ENCODE data around the gene PIK3CA.
"Not testable (repeated sequence)": the region's sequence is repeated elsewhere in the genome, so short reads cannot be mapped to it uniquely, and the experiment has no call there.

Gene PIK3CA

GRCh38 chr3:179260949-179261765, 113.0 kb downstream of the PIK3CA start:
- in situ Hi-C loops (cut with MboI; ENCODE audit: low sequenced_read_pairs): no loop called here

DNA sequence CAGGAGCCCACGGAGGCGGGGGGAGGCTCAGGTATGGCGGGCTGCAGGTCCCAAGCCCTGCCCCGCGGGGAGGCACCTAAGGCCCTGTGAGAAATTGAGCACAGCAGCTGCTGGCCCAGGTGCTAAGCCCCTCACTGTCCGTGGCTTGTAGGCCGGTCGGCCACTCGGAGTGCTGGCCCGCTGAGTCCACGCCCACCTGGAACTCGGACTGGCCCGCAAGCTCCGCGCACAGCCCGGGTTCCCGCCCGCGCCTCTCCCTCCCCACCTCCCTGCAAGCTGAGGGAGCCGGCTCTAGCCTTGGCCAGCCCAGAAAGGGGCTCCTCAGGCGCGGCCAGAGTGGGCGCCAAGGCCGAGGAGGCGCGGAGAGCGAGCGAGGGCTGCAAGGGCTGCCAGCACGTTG, 115.0 kb downstream of the PIK3CA start:
- in situ Hi-C loops (cut with MboI; ENCODE audit: low sequenced_read_pairs): no loop called here

- in situ Hi-C loops (cut with MboI; ENCODE audit: low sequenced_read_pairs): no loop called here
Observed at GRCh38 chr3:179264449-179264848, 116.3 kb downstream of the PIK3CA start.

DNA sequence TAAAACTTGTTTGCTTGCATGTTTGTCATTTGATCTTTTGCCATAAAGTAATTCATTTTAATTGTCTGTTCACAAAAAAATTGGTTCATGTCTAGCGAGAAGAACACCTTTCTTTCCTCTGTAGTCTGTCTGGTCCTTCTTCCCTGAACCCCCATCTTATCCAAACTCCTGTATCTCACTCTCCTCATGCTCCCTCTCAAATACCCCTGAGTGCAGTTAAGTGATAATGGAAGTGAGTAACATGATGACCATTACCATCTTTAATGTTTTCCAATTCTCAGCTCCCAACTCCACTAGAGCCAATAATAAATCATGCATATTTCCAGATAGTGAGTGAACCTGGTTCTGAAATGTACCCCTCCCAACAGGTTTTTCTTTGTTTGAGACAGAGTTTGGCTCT, 116.9 kb downstream of the PIK3CA start:
- in situ Hi-C loops (cut with MboI; ENCODE audit: low sequenced_read_pairs): no loop called here

DNA sequence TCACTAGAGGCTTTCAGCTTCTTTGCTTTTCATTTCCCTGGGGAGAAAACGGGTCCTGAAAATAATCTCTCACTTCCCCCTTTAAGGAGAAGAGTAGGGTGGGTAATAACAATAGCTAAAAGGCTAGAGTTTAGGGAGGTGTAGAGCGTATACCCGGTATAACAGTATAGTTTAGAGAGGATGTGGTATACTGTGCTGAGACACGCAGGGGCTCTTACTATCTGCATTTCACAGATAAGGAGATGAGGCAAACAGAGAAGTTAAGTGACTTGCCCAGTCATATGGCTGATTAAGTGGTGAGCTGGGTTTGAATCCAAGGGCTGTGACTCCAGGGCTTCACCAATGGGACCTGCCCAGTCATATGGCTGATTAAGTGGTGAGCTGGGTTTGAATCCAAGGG, 117.7 kb downstream of the PIK3CA start:
- in situ Hi-C loops (cut with MboI; ENCODE audit: low sequenced_read_pairs): no loop called here

DNA sequence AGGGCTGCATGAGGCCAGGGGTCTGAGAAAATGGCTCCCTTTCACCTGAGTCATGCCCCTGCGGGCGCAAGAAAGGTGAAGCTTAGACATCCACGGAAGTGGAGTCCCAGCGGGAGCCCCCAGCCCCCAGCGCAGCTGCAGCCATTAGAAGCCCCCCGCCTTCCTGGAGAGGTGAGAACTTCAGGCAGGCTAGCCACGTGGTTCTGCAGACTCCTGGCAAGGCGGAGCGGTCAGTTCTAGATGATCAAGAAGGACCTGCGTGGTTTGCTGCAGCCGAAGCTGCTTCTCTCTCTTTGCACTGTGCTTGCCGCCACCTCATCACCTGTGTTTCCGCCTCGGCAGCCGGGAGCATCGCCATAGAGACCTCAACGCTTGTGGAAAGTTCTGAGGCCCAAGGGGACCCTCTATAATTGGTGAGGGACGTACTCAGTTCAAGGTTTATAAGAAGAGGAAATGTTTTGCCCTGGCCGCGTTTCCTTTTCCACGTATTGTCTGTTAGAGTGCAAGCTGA, 118.6 kb downstream of the PIK3CA start:
- in situ Hi-C loops (cut with MboI; ENCODE audit: low sequenced_read_pairs): no loop called here

- in situ Hi-C loops (cut with MboI; ENCODE audit: low sequenced_read_pairs): no loop called here
Observed at GRCh38 chr3:179268400-179269051, 120.4 kb downstream of the PIK3CA start.

DNA sequence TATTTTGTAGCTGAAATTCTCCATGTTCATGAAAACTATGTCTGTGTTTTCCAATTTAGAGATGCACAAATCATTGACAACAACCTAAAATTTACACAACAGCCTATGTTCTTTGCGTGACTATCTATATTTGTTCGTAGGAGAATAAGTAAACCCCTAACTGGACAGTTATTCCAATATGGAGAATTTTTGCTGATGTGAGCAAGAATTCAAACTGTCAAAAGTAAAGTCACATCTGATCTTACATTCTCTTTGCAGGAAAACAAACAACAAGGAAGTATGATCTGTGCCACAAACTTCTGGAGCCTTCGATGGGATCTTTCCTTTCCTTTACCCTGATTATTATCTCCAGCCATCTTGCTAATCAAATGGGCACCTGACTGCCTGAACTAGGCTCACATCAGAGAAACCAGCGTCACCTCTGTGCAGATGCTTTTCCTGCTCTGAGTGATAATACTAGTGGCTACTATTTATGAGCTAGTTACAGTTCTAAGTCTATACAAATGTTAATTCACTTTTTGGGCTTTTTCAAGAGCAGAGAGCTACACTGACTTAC, 121.1 kb downstream of the PIK3CA start:
- in situ Hi-C loops (cut with MboI; ENCODE audit: low sequenced_read_pairs): no loop called here

DNA sequence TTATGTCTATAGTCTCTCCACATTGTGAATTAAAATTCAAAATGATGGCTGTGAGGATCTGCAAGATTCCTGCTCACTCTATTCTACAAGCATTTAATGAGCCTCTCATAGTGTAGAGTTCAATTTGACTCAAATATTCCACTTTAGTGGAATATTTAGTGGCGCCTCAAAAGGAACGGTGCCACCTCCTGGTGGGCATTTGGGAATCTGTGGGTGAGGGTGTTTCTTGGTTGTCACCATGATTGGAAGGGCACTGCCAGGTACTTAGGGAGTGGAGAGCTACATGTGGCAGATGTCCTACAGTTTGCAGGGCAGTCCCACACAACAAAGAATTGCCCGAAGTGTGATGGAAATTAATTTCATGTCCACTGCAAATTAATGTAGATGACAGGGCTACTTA, 124.2 kb downstream of the PIK3CA start:
- in situ Hi-C loops (cut with MboI; ENCODE audit: low sequenced_read_pairs): no loop called here

- in situ Hi-C loops (cut with MboI; ENCODE audit: low sequenced_read_pairs): not testable (repeated sequence)
Observed at GRCh38 chr3:179274434-179274833, 126.3 kb downstream of the PIK3CA start.

DNA sequence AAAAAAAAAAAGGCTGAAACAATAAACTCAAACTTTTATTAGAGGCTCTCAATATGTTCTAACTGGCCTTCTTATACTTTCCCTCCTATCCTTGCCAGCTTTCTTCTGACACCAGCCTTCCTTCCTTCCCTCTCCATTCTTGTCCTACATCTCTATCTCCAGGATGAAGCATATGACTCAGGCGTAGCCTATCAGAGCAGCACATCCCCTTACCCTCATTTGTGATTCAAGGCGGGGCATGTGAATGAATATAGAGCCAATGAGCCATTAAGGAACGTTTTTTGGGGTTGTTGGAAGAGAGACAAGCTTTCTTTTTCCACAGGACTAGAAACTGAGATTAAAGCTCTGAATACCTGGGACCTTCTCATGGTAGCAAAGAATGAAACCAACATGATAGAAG, 127.8 kb downstream of the PIK3CA start:
- in situ Hi-C loops (cut with MboI; ENCODE audit: low sequenced_read_pairs): no loop called here

DNA sequence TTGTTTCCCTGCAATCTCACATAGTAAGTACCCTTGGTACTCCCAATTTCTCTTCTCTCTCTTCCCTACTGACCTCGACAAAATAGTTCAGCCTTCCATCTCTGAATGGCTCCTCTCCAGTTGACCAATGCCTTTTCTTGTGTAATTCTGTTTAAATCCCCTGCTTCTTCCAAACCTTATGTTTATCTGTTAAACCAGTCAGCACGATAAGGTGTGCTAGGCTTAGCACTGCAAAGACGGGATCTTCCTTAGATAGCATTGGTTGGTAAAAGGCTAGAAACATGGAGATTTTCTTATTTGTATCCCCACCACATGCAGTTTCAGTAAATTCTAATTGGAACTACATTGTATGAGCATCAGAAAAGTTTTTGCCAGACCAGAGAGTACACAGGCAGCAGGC, 128.6 kb downstream of the PIK3CA start:
- in situ Hi-C loops (cut with MboI; ENCODE audit: low sequenced_read_pairs): no loop called here

GRCh38 chr3:179278151-179278550, 130.0 kb downstream of the PIK3CA start:
- in situ Hi-C loops (cut with MboI; ENCODE audit: low sequenced_read_pairs): no loop called here

- in situ Hi-C loops (cut with MboI; ENCODE audit: low sequenced_read_pairs): no loop called here
Observed at GRCh38 chr3:179278932-179279693, 131.0 kb downstream of the PIK3CA start.

GRCh38 chr3:179279837-179280236, 131.7 kb downstream of the PIK3CA start:
- in situ Hi-C loops (cut with MboI; ENCODE audit: low sequenced_read_pairs): no loop called here

- in situ Hi-C loops (cut with MboI; ENCODE audit: low sequenced_read_pairs): no loop called here
Observed at GRCh38 chr3:179281825-179282224, 133.7 kb downstream of the PIK3CA start.

DNA sequence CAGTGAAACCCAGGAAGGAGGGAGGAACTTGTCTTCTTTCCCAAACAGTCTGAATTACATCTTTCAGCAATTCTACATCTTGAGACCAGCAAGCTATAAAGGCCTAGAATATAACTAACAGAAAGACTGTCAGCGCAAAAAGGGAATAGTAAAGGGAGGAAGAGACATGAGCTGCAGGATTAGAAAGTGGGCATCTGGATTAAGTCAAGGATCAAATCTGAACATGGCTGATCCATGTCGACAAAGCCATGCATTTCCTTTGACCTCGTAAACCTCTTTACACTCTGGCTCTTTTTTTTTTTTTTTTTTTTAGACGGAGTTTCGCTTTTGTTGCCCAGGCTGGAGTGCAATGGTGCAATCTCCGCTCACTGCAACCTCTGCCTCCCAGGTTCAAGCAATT, 138.2 kb downstream of the PIK3CA start:
- in situ Hi-C loops (cut with MboI; ENCODE audit: low sequenced_read_pairs): no loop called here

- in situ Hi-C loops (cut with MboI; ENCODE audit: low sequenced_read_pairs): no loop called here
Observed at GRCh38 chr3:179288845-179289244, 140.7 kb downstream of the PIK3CA start.

GRCh38 chr3:179289295-179289694, 141.1 kb downstream of the PIK3CA start:
- in situ Hi-C loops (cut with MboI; ENCODE audit: low sequenced_read_pairs): no loop called here
